Measurements from ENCODE around the gene OR52I1. TPM values are rescaled to one million over a fixed set of nuclear protein-coding genes. Genes with fewer than 3 reads are reported as not detected.

Gene OR52I1
- total RNA-seq, 3 donors from 2014 or later (not counting 1 experiment from before 2014, with no cell fraction given): not detected

GRCh38 chr11:4607781-4608666 is 14.2 kb downstream of the OR52I1 start, which contains the start of gene TRIM68:
Gene TRIM68 (minus strand): TSS chr11:4608231. CDS start chr11:4605504, 2,727 bp downstream.
- peak within 1 kb of the TSS; percentile 83 for H3K27ac ChIP-seq (ENCODE audit: low read length)
- peaks cover 15% of the 10 kb centered on the region for H3K4me1 ChIP-seq (ENCODE audit: control insufficient read depth, insufficient read depth, low read length)
- peak within 1 kb of the TSS; percentile 70 for H3K4me3 ChIP-seq (ENCODE audit: low read length)
- H3K27me3 ChIP-seq (ENCODE audit: control insufficient read depth, insufficient read depth, low read length): no peaks in the 10 kb centered on the region
- peaks cover 0 to 2% of the 10 kb centered on the region in 2 donors for H3K9me3 Mint-ChIP-seq
- peak; percentile 99 to 100 (median 100) for ATAC-seq
- WGBS (ENCODE audit: insufficient coverage): 6% methylated on average over 43 of the region's 43 CpGs
- DNase-seq: peak; percentile 95 to 96
- no peaks in the 10 kb centered on the region for H3K27me3 Mint-ChIP-seq (ENCODE audit: low read depth in 2 of 2)
- H3K36me3 ChIP-seq (ENCODE audit: control insufficient read depth, insufficient read depth, low read length): peaks cover 16% of the 10 kb centered on the region
- no peaks in the 10 kb centered on the region for H3K9me3 ChIP-seq (ENCODE audit: control insufficient read depth, insufficient read depth, low read length)
- H3K27ac Mint-ChIP-seq: peak within 1 kb of the TSS; percentile 88 to 90
- H3K36me3 Mint-ChIP-seq: peaks cover 14% of the 10 kb centered on the region
- intact Hi-C loops (cut with micrococcal nuclease): loop anchor here (10.0 kb wide), 1 partner anchor 1077 kb away; the partner anchor contains the start of genes TRIM22 and TRIM5
- H3K4me1 Mint-ChIP-seq: peaks cover 49 to 57% of the 10 kb centered on the region in 2 donors
- H3K4me3 Mint-ChIP-seq: peak within 1 kb of the TSS; percentile 94
- TF ChIP-seq, protein P1, sequence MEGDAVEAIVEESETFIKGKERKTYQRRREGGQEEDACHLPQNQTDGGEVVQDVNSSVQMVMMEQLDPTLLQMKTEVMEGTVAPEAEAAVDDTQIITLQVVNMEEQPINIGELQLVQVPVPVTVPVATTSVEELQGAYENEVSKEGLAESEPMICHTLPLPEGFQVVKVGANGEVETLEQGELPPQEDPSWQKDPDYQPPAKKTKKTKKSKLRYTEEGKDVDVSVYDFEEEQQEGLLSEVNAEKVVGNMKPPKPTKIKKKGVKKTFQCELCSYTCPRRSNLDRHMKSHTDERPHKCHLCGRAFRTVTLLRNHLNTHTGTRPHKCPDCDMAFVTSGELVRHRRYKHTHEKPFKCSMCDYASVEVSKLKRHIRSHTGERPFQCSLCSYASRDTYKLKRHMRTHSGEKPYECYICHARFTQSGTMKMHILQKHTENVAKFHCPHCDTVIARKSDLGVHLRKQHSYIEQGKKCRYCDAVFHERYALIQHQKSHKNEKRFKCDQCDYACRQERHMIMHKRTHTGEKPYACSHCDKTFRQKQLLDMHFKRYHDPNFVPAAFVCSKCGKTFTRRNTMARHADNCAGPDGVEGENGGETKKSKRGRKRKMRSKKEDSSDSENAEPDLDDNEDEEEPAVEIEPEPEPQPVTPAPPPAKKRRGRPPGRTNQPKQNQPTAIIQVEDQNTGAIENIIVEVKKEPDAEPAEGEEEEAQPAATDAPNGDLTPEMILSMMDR (IDR thresholded peaks at IDR 0.05): no peak

DNA sequence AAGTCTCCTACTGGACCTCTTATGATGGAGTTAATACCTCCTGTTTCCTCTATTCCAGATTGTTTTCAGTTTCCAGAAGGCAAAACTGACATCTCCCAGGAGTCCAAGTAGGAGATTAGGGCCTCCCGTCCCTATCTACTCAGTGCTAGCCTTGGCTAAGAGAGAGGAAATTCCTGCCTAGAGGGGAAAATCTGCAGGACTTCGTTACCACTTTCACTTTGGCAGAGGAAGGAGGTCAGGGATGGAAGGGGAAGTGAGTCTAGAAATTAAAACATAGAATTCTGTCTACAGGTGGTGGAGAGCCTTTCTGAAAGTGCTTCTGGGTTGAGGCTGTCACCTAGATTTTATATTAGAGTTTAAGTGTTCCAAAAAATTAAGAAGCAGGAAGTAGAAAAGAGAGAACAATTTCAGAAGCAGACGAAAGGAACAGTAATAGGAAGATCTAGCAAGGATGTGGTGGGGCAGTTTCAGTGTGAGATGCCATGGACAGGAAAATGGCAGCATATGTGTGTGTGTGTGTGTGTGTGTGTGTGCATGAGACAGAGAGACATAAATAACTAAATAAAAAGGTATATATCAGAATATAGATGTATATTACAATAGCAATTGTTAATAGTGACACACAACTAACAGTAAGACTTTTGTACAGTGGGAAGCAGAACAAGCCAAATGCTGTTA is 16.6 kb downstream of the OR52I1 start:
- TF ChIP-seq, protein P1 (IDR thresholded peaks at IDR 0.05): no peak
- intact Hi-C loops (cut with micrococcal nuclease): no loop called here
- Histone ChIP-seq H3K36me3 (ENCODE audit: control insufficient read depth, insufficient read depth, low read length) (no peaks in the 10 kb centered on the region), H3K4me3 (ENCODE audit: low read length) (no peak overlapping the region), H3K4me1 (ENCODE audit: control insufficient read depth, insufficient read depth, low read length) (peaks cover 15% of the 10 kb centered on the region), H3K9me3 (ENCODE audit: control insufficient read depth, insufficient read depth, low read length) (no peaks in the 10 kb centered on the region), H3K27ac (ENCODE audit: low read length) (peak overlapping the region; percentile 59), H3K27me3 (ENCODE audit: control insufficient read depth, insufficient read depth, low read length) (no peaks in the 10 kb centered on the region)
- Mint-ChIP-seq H3K27me3 (ENCODE audit: low read depth in 2 of 2) (peaks cover 8 to 16% of the 10 kb centered on the region in 2 donors), H3K4me3 (peak overlapping the region; percentile 47), H3K4me1 (peaks cover 43 to 44% of the 10 kb centered on the region in 2 donors), H3K27ac (peak overlapping the region; percentile 88 to 90), H3K36me3 (no peaks in the 10 kb centered on the region), H3K9me3 (peaks cover 0 to 2% of the 10 kb centered on the region in 2 donors)
- DNase-seq (peak in 1 of 2 donors; percentile 46), ATAC-seq (no peak)
- 14% methylated on average over 3 of the region's 3 CpGs for WGBS (ENCODE audit: insufficient coverage)

- no peaks in the 10 kb centered on the region for H3K27me3 ChIP-seq (ENCODE audit: control insufficient read depth, insufficient read depth, low read length)
- H3K9me3 ChIP-seq (ENCODE audit: control insufficient read depth, insufficient read depth, low read length): no peaks in the 10 kb centered on the region
- no peak overlapping the region for H3K27ac Mint-ChIP-seq
- no peak for ATAC-seq
- H3K4me3 ChIP-seq (ENCODE audit: low read length): no peak overlapping the region
- H3K4me1 ChIP-seq (ENCODE audit: control insufficient read depth, insufficient read depth, low read length): peaks cover 11% of the 10 kb centered on the region
- H3K4me3 Mint-ChIP-seq: no peak overlapping the region
- H3K36me3 Mint-ChIP-seq: no peaks in the 10 kb centered on the region
- H3K9me3 Mint-ChIP-seq: peaks cover 0 to 2% of the 10 kb centered on the region in 2 donors
- intact Hi-C loops (cut with micrococcal nuclease): no loop called here
- no peak overlapping the region for H3K27ac ChIP-seq (ENCODE audit: low read length)
- H3K36me3 ChIP-seq (ENCODE audit: control insufficient read depth, insufficient read depth, low read length): no peaks in the 10 kb centered on the region
- no peak for DNase-seq
- TF ChIP-seq, protein P1 (IDR thresholded peaks at IDR 0.05): no peak
- WGBS (ENCODE audit: insufficient coverage): 88% methylated on average over 2 of the region's 2 CpGs
- peaks cover 28 to 31% of the 10 kb centered on the region in 2 donors for H3K4me1 Mint-ChIP-seq
- peaks cover 11 to 17% of the 10 kb centered on the region in 2 donors for H3K27me3 Mint-ChIP-seq (ENCODE audit: low read depth in 2 of 2)
Measured at GRCh38 chr11:4611986-4612385, 18.1 kb downstream of the OR52I1 start.
